ENCODE measurements around the gene LRRK2.
"Not testable (repeated sequence)": the region's sequence is repeated elsewhere in the genome, so short reads cannot be mapped to it uniquely, and the experiment has no call there.

Gene LRRK2

GRCh38 chr12:40325349-40325960 is 100.7 kb downstream of the LRRK2 start:
- DNase-seq, result no peak

GRCh38 chr12:40327535-40327934 is 102.7 kb downstream of the LRRK2 start:
- no peak for DNase-seq

- DNase-seq, result no peak
These were observed 105.4 kb downstream of the LRRK2 start for GRCh38 chr12:40330180-40330579.

GRCh38 chr12:40331886-40332285 is 107.1 kb downstream of the LRRK2 start:
- DNase-seq, result no peak

- DNase-seq, result no peak
These were observed 111.2 kb downstream of the LRRK2 start for GRCh38 chr12:40335991-40336390.

- no peak for DNase-seq
These were observed 111.9 kb downstream of the LRRK2 start for GRCh38 chr12:40336573-40337199.

- no peak for DNase-seq
These were observed 113.3 kb downstream of the LRRK2 start for GRCh38 chr12:40338071-40338470.

GRCh38 chr12:40338621-40339020 is 113.8 kb downstream of the LRRK2 start:
- DNase-seq, result no peak

GRCh38 chr12:40342010-40342409 is 117.2 kb downstream of the LRRK2 start:
- no peak for DNase-seq

GRCh38 chr12:40343124-40343523 is 118.3 kb downstream of the LRRK2 start:
- DNase-seq, result no peak

- no peak for DNase-seq
These were observed 119.5 kb downstream of the LRRK2 start for GRCh38 chr12:40344312-40344711.

- DNase-seq, result no peak
These were observed 127.2 kb downstream of the LRRK2 start for GRCh38 chr12:40351976-40352375.

GRCh38 chr12:40375076-40375475 is 150.3 kb downstream of the LRRK2 start:
- no peak for DNase-seq

- DNase-seq, result no peak
These were observed 151.9 kb downstream of the LRRK2 start for GRCh38 chr12:40376533-40377267.

GRCh38 chr12:40378691-40379090 is 153.9 kb downstream of the LRRK2 start:
- DNase-seq, result no peak

GRCh38 chr12:40382217-40382616 is 157.4 kb downstream of the LRRK2 start:
- DNase-seq, result no peak

- DNase-seq, result not testable (repeated sequence)
These were observed 162.5 kb downstream of the LRRK2 start for GRCh38 chr12:40387279-40387678.

GRCh38 chr12:40390980-40391379 is 166.2 kb downstream of the LRRK2 start:
- no peak for DNase-seq

- no peak for DNase-seq
These were observed 168.2 kb downstream of the LRRK2 start for GRCh38 chr12:40393026-40393425.

- DNase-seq, result no peak
These were observed 174.9 kb downstream of the LRRK2 start for GRCh38 chr12:40399656-40400055.

GRCh38 chr12:40405419-40405818 is 180.6 kb downstream of the LRRK2 start:
- DNase-seq, result no peak

Data from activated CD4-positive, CD25-positive, alpha-beta regulatory T cell treated with anti-CD3 and anti-CD28 coated beads, Interleukin-2, amount 50 U/mL, for 72 hours (primary cell).